MCF 10A (cell line): ENCODE data around the gene ARNT2. TPM values are rescaled to one million over a fixed set of nuclear protein-coding genes. Genes with fewer than 3 reads are reported as not detected.

Experiments
- BruUV-seq: library from RNA; stranded (reverse); fragments of 400-500 nt; replicated peaks from 2 replicates; lab custom pipeline; 2021; lab: Mats Ljungman, UMichigan
- CTCF ChIA-PET: fragments of 300-600 bp; sonication (Branson Sonifier 250); formaldehyde crosslinking; extraction: SDS; loops from one replicate; lab custom pipeline; 2021; ENCODE audit warnings: antibody characterized with exemption, inconsistent platforms; lab: Yijun Ruan, JAX
- POLR2A ChIA-PET: fragments of 300-600, 350-650 bp; sonication (Branson Sonifier 250); formaldehyde crosslinking; extraction: SDS; loops from one replicate; lab custom pipeline; 2020; ENCODE audit warnings: antibody characterized with exemption, inconsistent platforms; lab: Yijun Ruan, JAX
- DNase-seq: peaks from one replicate; pipeline ENCODE4 v3.0.0-alpha.2; 2018; ENCODE audit not compliant: unreplicated experiment
- H3K27ac Mint-ChIP-seq: one replicate; pipeline ENCODE4 v1.8.0; 2022; ENCODE audit warnings: mild to moderate bottlenecking, low read depth, mixed read lengths; ENCODE audit not compliant: unreplicated experiment
- H3K27me3 Mint-ChIP-seq: one replicate; pipeline ENCODE4 v1.8.0; 2022; ENCODE audit warnings: mixed read lengths; ENCODE audit not compliant: insufficient read depth, unreplicated experiment
- H3K36me3 Mint-ChIP-seq: one replicate; pipeline ENCODE4 v1.8.0; 2022; ENCODE audit warnings: mild to moderate bottlenecking, moderate library complexity, mixed read lengths; ENCODE audit not compliant: insufficient read depth, unreplicated experiment
- H3K4me1 Mint-ChIP-seq: one replicate; pipeline ENCODE4 v1.8.0; 2022; ENCODE audit warnings: mixed read lengths; ENCODE audit not compliant: insufficient read depth, unreplicated experiment
- H3K4me3 Mint-ChIP-seq: one replicate; pipeline ENCODE4 v1.8.0; 2022; ENCODE audit warnings: mild to moderate bottlenecking, moderate library complexity, mixed read lengths; ENCODE audit not compliant: unreplicated experiment
- H3K9me3 Mint-ChIP-seq: one replicate; pipeline ENCODE4 v1.8.0; 2022; ENCODE audit warnings: mixed read lengths; ENCODE audit not compliant: unreplicated experiment
- CTCF ChIP-seq: fragments of 200-600 bp; IDR thresholded peaks from one replicate; pipeline ENCODE4 v1.8.0; 2022; ENCODE audit warnings: antibody characterized with exemption, mild to moderate bottlenecking; ENCODE audit not compliant: unreplicated experiment
- intact Hi-C: fragments of 100-400 bp; cut with micrococcal nuclease; formaldehyde crosslinking; loops from 2 replicates; pipeline ENCODE4 v1.14.1; 2022
- total RNA-seq: library from RNA; stranded (reverse); gene quantifications from 2 replicates; pipeline ENCODE4 v1.2.3, GENCODE V29; 2022

ARNT2 gene
- total RNA-seq, 1 experiment from 2014 or later, result 1.6 TPM

GRCh38 chr15:80593486-80594030 is 189.4 kb downstream of the ARNT2 start:
- ChIA-PET CTCF (interaction anchor here (0.6 kb wide), 1 partner anchor 12 kb away, joined by 3 read pairs; no protein-coding TSS in a partner anchor), POLR2A (interaction anchor here (0.6 to 0.7 kb wide), 2 partner anchors 14 to 132 kb away, joined by 3 read pairs; no protein-coding TSS in a partner anchor)
- no peaks in the 10 kb centered on the region for H3K36me3 Mint-ChIP-seq
- intact Hi-C loops, result no loop called here
- no TSS peak for BruUV-seq
- no peak overlapping the region for H3K27ac Mint-ChIP-seq
- no peak overlapping the region for H3K4me3 Mint-ChIP-seq
- H3K4me1 Mint-ChIP-seq, result peaks cover 8% of the 10 kb centered on the region
- no peaks in the 10 kb centered on the region for H3K27me3 Mint-ChIP-seq
- TF ChIP-seq CTCF, result no peak
- no peaks in the 10 kb centered on the region for H3K9me3 Mint-ChIP-seq
- no peak for DNase-seq

GRCh38 chr15:80594091-80594889 is 190.1 kb downstream of the ARNT2 start:
- Mint-ChIP-seq H3K36me3 (no peaks in the 10 kb centered on the region), H3K9me3 (peaks cover 3% of the 10 kb centered on the region), H3K4me3 (no peak overlapping the region), H3K27ac (no peak overlapping the region), H3K27me3 (no peaks in the 10 kb centered on the region), H3K4me1 (peaks cover 4% of the 10 kb centered on the region)
- ChIA-PET CTCF (interaction anchor here (1.0 kb wide), 3 partner anchors 8 to 101 kb away, joined by 3 to 4 read pairs (median 3); partner anchors contain the start of gene ABHD17C), POLR2A (interaction anchor here (0.6 to 1.4 kb wide), 2 partner anchors 10 to 133 kb away, joined by 3 to 5 read pairs; no protein-coding TSS in a partner anchor)
- no peak for DNase-seq
- intact Hi-C loops, result no loop called here
- no TSS peak for BruUV-seq
- no peak for TF ChIP-seq CTCF

- intact Hi-C loops, result no loop called here
- POLR2A ChIA-PET, result interaction anchor here (0.8 to 1.6 kb wide), 5 partner anchors 8 to 15 kb away, joined by 3 to 5 read pairs (median 4); no protein-coding TSS in a partner anchor
- BruUV-seq, result no TSS peak
- no peak for DNase-seq
- Mint-ChIP-seq H3K27me3 (no peaks in the 10 kb centered on the region), H3K4me3 (no peak overlapping the region), H3K9me3 (peaks cover 14% of the 10 kb centered on the region), H3K36me3 (no peaks in the 10 kb centered on the region), H3K4me1 (peaks cover 7% of the 10 kb centered on the region), H3K27ac (no peak overlapping the region)
- no peak for TF ChIP-seq CTCF
- CTCF ChIA-PET, result interaction anchor here (2.1 kb wide), 1 partner anchor 24 kb away, joined by 4 read pairs; no protein-coding TSS in a partner anchor
These were observed 191.2 kb downstream of the ARNT2 start for GRCh38 chr15:80595396-80595795.

- no peak overlapping the region for H3K4me3 Mint-ChIP-seq
- CTCF ChIA-PET, result interaction anchor here (0.6 to 2.1 kb wide), 4 partner anchors 23 to 972 kb away, joined by 3 to 6 read pairs (median 4); no protein-coding TSS in a partner anchor
- H3K9me3 Mint-ChIP-seq, result peaks cover 16% of the 10 kb centered on the region
- H3K27ac Mint-ChIP-seq, result no peak overlapping the region
- H3K4me1 Mint-ChIP-seq, result peaks cover 7% of the 10 kb centered on the region
- intact Hi-C loops, result no loop called here
- H3K36me3 Mint-ChIP-seq, result no peaks in the 10 kb centered on the region
- peak; percentile 46 for DNase-seq
- no peaks in the 10 kb centered on the region for H3K27me3 Mint-ChIP-seq
- no TSS peak for BruUV-seq
- no peak for TF ChIP-seq CTCF
- POLR2A ChIA-PET, result interaction anchor here (1.1 to 1.6 kb wide), 6 partner anchors 8 to 66 kb away, joined by 3 to 4 read pairs (median 3); no protein-coding TSS in a partner anchor
These were observed 192.4 kb downstream of the ARNT2 start for GRCh38 chr15:80596521-80596976.
